Esophagus squamous epithelium (tissue), 4 donors: ENCODE results near the gene GLIPR1L1.

ENCODE experiments used
- POLR2A ChIP-seq, 4 donors: fragments of 450-650 bp; IDR thresholded peaks; one replicate each; pipeline ENCODE4 v1.6.1; 2017; ENCODE audit warnings: antibody characterized with exemption in 4 of 4, mild to moderate bottlenecking in 4 of 4, moderate library complexity in 3 of 4
- TF ChIP-seq, protein P1 (sequence below), 6 experiments: fragments of 450-650 bp in 4 of 6; fragments of 200-600 bp in 2 of 6; sonication (generic) in 2 of 6; IDR thresholded peaks; one replicate each; pipeline ENCODE4 v1.5.1; 2016 to 2019; ENCODE audit warnings: antibody characterized with exemption in 6 of 6, mild to moderate bottlenecking in 4 of 6, moderate library complexity in 4 of 6

DNA sequence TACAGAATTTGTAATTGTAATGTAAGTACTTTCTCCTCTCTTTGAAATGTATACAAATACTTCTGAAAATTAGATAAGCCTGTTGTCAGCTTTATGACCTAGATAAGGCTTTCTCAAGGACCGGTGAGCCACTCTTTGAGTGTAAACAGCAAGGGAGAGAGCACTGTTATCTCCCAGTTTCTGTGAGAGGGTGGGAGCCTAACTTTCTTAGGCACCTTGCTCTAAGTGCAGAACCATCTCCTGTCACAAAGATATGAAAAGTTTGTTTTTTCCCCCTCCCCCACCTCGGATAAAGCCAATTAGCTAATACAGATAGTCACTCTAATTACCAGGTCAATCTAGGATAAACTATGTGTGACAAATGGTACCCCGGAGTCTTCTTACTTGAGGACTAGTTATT, 40.1 kb upstream of the GLIPR1L1 start:
- TF ChIP-seq, protein P1, sequence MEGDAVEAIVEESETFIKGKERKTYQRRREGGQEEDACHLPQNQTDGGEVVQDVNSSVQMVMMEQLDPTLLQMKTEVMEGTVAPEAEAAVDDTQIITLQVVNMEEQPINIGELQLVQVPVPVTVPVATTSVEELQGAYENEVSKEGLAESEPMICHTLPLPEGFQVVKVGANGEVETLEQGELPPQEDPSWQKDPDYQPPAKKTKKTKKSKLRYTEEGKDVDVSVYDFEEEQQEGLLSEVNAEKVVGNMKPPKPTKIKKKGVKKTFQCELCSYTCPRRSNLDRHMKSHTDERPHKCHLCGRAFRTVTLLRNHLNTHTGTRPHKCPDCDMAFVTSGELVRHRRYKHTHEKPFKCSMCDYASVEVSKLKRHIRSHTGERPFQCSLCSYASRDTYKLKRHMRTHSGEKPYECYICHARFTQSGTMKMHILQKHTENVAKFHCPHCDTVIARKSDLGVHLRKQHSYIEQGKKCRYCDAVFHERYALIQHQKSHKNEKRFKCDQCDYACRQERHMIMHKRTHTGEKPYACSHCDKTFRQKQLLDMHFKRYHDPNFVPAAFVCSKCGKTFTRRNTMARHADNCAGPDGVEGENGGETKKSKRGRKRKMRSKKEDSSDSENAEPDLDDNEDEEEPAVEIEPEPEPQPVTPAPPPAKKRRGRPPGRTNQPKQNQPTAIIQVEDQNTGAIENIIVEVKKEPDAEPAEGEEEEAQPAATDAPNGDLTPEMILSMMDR (IDR thresholded peaks at IDR 0.05), result no peak
- TF ChIP-seq POLR2A (IDR thresholded peaks at IDR 0.05), result no peak
